AG10803 (cell line): ENCODE data around the gene HIGD2A.

Experiments used
- DNase-seq: peaks from one replicate; pipeline ENCODE4 v3.0.0; 2010; ENCODE audit warnings: low read depth
- H3K4me3 ChIP-seq: 2 replicates; pipeline ENCODE4 v1.5.1; 2011; ENCODE audit warnings: mild to moderate bottlenecking, low read length, control low read depth
- CTCF ChIP-seq: conservative IDR thresholded peaks from 2 replicates; pipeline ENCODE4 v1.5.1; 2011; ENCODE audit warnings: mild to moderate bottlenecking, low read length, control low read depth, inconsistent platforms

HIGD2A gene

GRCh38 chr5:176413255-176413565 lies 24.7 kb downstream of the HIGD2A start:
- no peak overlapping the region for H3K4me3 ChIP-seq
- peak; percentile 44 for DNase-seq
- no peak for TF ChIP-seq CTCF

GRCh38 chr5:176413709-176414191 lies 25.2 kb downstream of the HIGD2A start:
- H3K4me3 ChIP-seq: no peak overlapping the region
- DNase-seq: no peak
- no peak for TF ChIP-seq CTCF

GRCh38 chr5:176414704-176415103 lies 26.2 kb downstream of the HIGD2A start:
- TF ChIP-seq CTCF: no peak

GRCh38 chr5:176415240-176415951 lies 26.8 kb downstream of the HIGD2A start:
- TF ChIP-seq CTCF: no peak
- H3K4me3 ChIP-seq: peak overlapping the region; percentile 82
- peak; percentile 16 for DNase-seq

More at GRCh38 chr5:176414704-176415103, 26.2 kb downstream of the HIGD2A start:
- H3K4me3 ChIP-seq: peak overlapping the region; percentile 82
- no peak for DNase-seq

GRCh38 chr5:176415952-176416924 lies 27.7 kb downstream of the HIGD2A start, which contains the start of gene CLTB:
TSS of gene CLTB (minus strand) at chr5:176416539. CDS start at chr5:176416363, 176 bp downstream.
- DNase-seq: peak; percentile 79
- H3K4me3 ChIP-seq: peak within 1 kb of the TSS; percentile 82
- peak; percentile 21; the same call in 1 of the 2 replicates for TF ChIP-seq CTCF

- no peak for DNase-seq
- TF ChIP-seq CTCF: no peak
- peak overlapping the region; percentile 51 for H3K4me3 ChIP-seq
Observed at GRCh38 chr5:176416965-176417364, 28.4 kb downstream of the HIGD2A start.
